GM12878 (cell line): Measurements from ENCODE around the gene FAM81B. TPM values are rescaled to one million over a fixed set of nuclear protein-coding genes. Genes with fewer than 3 reads are reported as not detected.

Source experiments
- ATAC-seq: fragments of 200-7000 bp; cut with Tn5 transposase; 3 replicates; pipeline ENCODE4 v1.9.1; 2020; ENCODE audit warnings: mild to moderate bottlenecking, moderate library complexity
- BruUV-seq: library from RNA; stranded (reverse); fragments of 400-500 nt; replicated peaks from 2 replicates; lab custom pipeline; 2021; lab: Mats Ljungman, UMichigan
- CTCF ChIA-PET: fragments of 300-600 bp; sonication (Branson Sonifier 250); formaldehyde crosslinking; extraction: SDS; loops from one replicate; lab custom pipeline; 2021; ENCODE audit warnings: inconsistent platforms; lab: Yijun Ruan, JAX
- POLR2A ChIA-PET: fragments of 350-600 bp; formaldehyde crosslinking; extraction: SDS; loops from one replicate; lab custom pipeline; 2021; ENCODE audit warnings: inconsistent platforms; lab: Charles Lee
- RAD21 ChIA-PET: fragments of 300-600 bp; sonication (Branson Sonifier 250); formaldehyde crosslinking; loops from one replicate; lab custom pipeline; 2023; ENCODE audit warnings: antibody characterized with exemption; ENCODE audit not compliant: unreplicated experiment; lab: Charles Lee
- SMC1A ChIA-PET: fragments of 300-600 bp; sonication (Branson Sonifier 250); formaldehyde crosslinking; loops from one replicate; lab custom pipeline; 2023; ENCODE audit not compliant: unreplicated experiment, uncharacterized antibody; lab: Charles Lee
- DNase-seq: peaks from one replicate; pipeline ENCODE4 v3.0.0-alpha.2; 2011; ENCODE audit warnings: low read depth, low spot score
- FAIRE-seq: peaks from 3 replicates; lab custom pipeline; 2011; peaks lifted over from hg19 to GRCh38; lab: Jason Lieb, UNC
- H2AFZ ChIP-seq: 2 replicates; pipeline ENCODE4 v1.6.0; 2011; ENCODE audit warnings: low read depth, low read length, control low read depth; ENCODE audit not compliant: control insufficient read depth
- H3K27ac ChIP-seq: 2 replicates; pipeline ENCODE4 v1.5.1; 2011; ENCODE audit warnings: control low read depth; ENCODE audit not compliant: control insufficient read depth, insufficient read depth
- H3K27me3 ChIP-seq, 2 experiments: replicated peaks in 1 of 2; 2 replicates each; pipeline versions ENCODE4 v1.6.0 to v1.6.1; 2011; ENCODE audit warnings: low read length in 1 of 2; ENCODE audit not compliant: control insufficient read depth in 2 of 2, insufficient read depth in 2 of 2
- H3K36me3 ChIP-seq, 2 experiments: 2 replicates each; pipeline ENCODE4 v1.5.1; 2011; ENCODE audit warnings: low read length in 1 of 2; ENCODE audit not compliant: control insufficient read depth in 2 of 2, insufficient read depth in 2 of 2
- H3K4me1 ChIP-seq: 2 replicates; pipeline ENCODE4 v1.6.1; 2011; ENCODE audit warnings: mild to moderate bottlenecking, low read length, moderate library complexity, mixed read lengths; ENCODE audit not compliant: control insufficient read depth, insufficient read depth
- H3K4me2 ChIP-seq: 2 replicates; pipeline ENCODE4 v1.6.0; 2011; ENCODE audit warnings: control low read depth; ENCODE audit not compliant: control insufficient read depth, insufficient read depth
- H3K4me3 ChIP-seq: fragments of 200-600 bp; sonication (generic); 2 replicates; pipeline ENCODE4 v1.5.1; 2016
- H3K79me2 ChIP-seq: 2 replicates; pipeline ENCODE4 v1.6.0; 2011; ENCODE audit warnings: low read length; ENCODE audit not compliant: control insufficient read depth, insufficient read depth
- H3K9ac ChIP-seq: 2 replicates; pipeline ENCODE4 v1.8.0; 2011; ENCODE audit warnings: low read length, control low read depth, mixed read lengths; ENCODE audit not compliant: control insufficient read depth, insufficient read depth
- H3K9me3 ChIP-seq: replicated peaks from 3 replicates; pipeline ENCODE4 v1.5.1; 2011; ENCODE audit warnings: mild to moderate bottlenecking, low read length; ENCODE audit not compliant: control insufficient read depth, insufficient read depth
- H4K20me1 ChIP-seq: 2 replicates; pipeline ENCODE4 v1.6.0; 2011; ENCODE audit not compliant: control insufficient read depth, insufficient read depth
- IKZF1 ChIP-seq: fragments of 450-650 bp; conservative IDR thresholded peaks from 2 replicates; pipeline ENCODE4 v1.6.1; 2017; ENCODE audit warnings: antibody characterized with exemption, mild to moderate bottlenecking
- MTA2 ChIP-seq: fragments of 450-650 bp; IDR thresholded peaks from 2 replicates; pipeline ENCODE4 v1.6.1; 2016; ENCODE audit warnings: low read depth, mild to moderate bottlenecking, moderate library complexity
- PAX5 ChIP-seq: IDR thresholded peaks from 2 replicates; pipeline ENCODE4 v1.6.1; 2011; ENCODE audit warnings: low read depth, low read length, borderline replicate concordance
- ZNF217 ChIP-seq: fragments of 450-650 bp; IDR thresholded peaks from 2 replicates; pipeline ENCODE4 v1.6.1; 2017; ENCODE audit warnings: antibody characterized with exemption, mild to moderate bottlenecking
- ZNF622 ChIP-seq: fragments of 450-650 bp; IDR thresholded peaks from 2 replicates; pipeline ENCODE4 v1.6.1; 2017; ENCODE audit warnings: mild to moderate bottlenecking, inconsistent platforms
- WGBS: methylation state at CpG from one replicate; pipeline ENCODE4 v1.1.6; 2016; ENCODE audit warnings: low lambda C conversion rate; ENCODE audit not compliant: insufficient replicate concordance, insufficient coverage; ENCODE audit errors: missing lambda C conversion rate; 5-methylcytosine and 5-hydroxymethylcytosine counted together
- in situ Hi-C: fragments of 300-500 bp; cut with MboI; formaldehyde crosslinking; loops from 9 replicates; pipeline ENCODE4 v1.14.3; 2018; ENCODE audit warnings: mixed read lengths
- intact Hi-C: fragments of 100-400 bp; cut with micrococcal nuclease; formaldehyde crosslinking; loops from one replicate; pipeline ENCODE4 v1.14.2; 2022; ENCODE audit not compliant: unreplicated experiment
- polyA plus RNA-seq, 11 experiments: library from polyadenylated mRNA; depleted of rRNA in 4 of 11; unstranded in 6 of 11; stranded (reverse) in 5 of 11; fragments of >200 nt; fragmentation: Nextera tagmentation in 4 of 11; fragmentation: Illumina TruSeq in 1 of 11; extraction: Ambion mirVana in 4 of 11; extraction: Trizol in 1 of 11; gene quantifications; 1 replicate in 1 of 11; 2 replicates in 10 of 11; pipeline versions ENCODE4 v1.2.1 to v1.2.3, GENCODE V29; 2011 to 2016; ENCODE audit warnings: inconsistent platforms in 2 of 11, missing spikeins in 2 of 11, low read depth in 1 of 11
- total RNA-seq, 4 experiments: library from RNA; depleted of rRNA in 3 of 4; stranded (reverse); fragments of >200 nt in 3 of 4; fragmentation: Illumina TruSeq in 1 of 4; extraction: Trizol in 1 of 4; gene quantifications; 2 replicates each; pipeline versions ENCODE4 v1.2.1 to v1.2.3, GENCODE V29; 2013 to 2021
- TF ChIP-seq, protein P1 (sequence below): fragments of 450-650 bp; formaldehyde crosslinking; IDR thresholded peaks from 2 replicates; pipeline ENCODE4 v1.5.0; 2022; ENCODE audit warnings: mild to moderate bottlenecking, missing genetic modification characterization

Gene FAM81B
- total and polyA plus RNA-seq, 10 of the 15 experiments (the other 5 are each of a cell fraction or from before 2014, with no cell fraction given), result not detected

DNA sequence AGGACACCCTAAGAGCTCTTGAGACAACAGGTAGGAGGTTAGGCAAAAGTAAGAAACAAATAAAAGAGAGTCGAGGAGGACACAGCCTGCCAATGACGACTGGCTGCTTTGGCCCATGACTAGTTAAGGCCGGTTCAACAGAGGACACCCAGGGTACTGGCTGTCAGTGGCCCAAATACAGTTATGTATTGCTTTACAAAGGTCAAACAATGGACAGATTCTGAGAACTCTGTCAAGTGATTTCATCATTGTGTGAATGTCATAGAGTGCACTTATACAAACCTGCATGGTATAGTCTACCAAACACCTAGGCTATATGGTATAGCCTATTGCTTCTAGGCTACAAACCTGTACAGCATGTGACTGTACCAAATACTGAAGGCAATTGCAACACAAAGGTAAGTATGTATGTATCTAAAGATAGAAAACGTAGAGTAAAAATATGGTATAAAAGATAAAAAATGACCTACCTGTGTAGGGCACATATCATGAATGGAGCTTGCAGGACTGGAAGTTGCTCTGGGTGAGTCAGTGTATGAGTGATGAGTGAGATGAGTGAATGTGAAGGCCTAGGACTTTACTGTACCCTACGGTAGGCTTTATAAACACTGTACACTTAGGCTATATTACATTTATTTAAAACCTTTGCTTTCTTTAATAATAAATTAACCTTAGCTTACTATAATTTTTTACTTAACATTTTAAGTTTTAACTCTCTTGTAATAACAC, 6.5 kb upstream of the FAM81B start:
- Histone ChIP-seq H3K4me3 (no peak overlapping the region), H4K20me1 (no peaks in the 10 kb centered on the region), H3K36me3 (no peaks in the 10 kb centered on the region), H3K9me3 (no peaks in the 10 kb centered on the region), H3K9ac (no peak overlapping the region), H3K79me2 (no peaks in the 10 kb centered on the region), H2AFZ (no peak overlapping the region), H3K4me2 (no peak overlapping the region), H3K4me1 (no peaks in the 10 kb centered on the region), H3K27me3 (no peaks in the 10 kb centered on the region), H3K27ac (no peak overlapping the region)
- FAIRE-seq (no peak), DNase-seq (no peak), ATAC-seq (no peak)
- 30% methylated on average over 5 of the region's 5 CpGs for WGBS
- SMC1A ChIA-PET, result interaction anchor here (1.0 to 1.2 kb wide), 2 partner anchors 14 to 25 kb away, joined by 3 read pairs; no protein-coding TSS in a partner anchor
- RAD21 ChIA-PET, result no interaction called here
- POLR2A ChIA-PET, result no interaction called here
- BruUV-seq, result no TSS peak
- TF ChIP-seq ZNF622, result no peak
- no peak for TF ChIP-seq ZNF217
- no peak for TF ChIP-seq PAX5
- no peak for TF ChIP-seq IKZF1
- TF ChIP-seq, protein P1, sequence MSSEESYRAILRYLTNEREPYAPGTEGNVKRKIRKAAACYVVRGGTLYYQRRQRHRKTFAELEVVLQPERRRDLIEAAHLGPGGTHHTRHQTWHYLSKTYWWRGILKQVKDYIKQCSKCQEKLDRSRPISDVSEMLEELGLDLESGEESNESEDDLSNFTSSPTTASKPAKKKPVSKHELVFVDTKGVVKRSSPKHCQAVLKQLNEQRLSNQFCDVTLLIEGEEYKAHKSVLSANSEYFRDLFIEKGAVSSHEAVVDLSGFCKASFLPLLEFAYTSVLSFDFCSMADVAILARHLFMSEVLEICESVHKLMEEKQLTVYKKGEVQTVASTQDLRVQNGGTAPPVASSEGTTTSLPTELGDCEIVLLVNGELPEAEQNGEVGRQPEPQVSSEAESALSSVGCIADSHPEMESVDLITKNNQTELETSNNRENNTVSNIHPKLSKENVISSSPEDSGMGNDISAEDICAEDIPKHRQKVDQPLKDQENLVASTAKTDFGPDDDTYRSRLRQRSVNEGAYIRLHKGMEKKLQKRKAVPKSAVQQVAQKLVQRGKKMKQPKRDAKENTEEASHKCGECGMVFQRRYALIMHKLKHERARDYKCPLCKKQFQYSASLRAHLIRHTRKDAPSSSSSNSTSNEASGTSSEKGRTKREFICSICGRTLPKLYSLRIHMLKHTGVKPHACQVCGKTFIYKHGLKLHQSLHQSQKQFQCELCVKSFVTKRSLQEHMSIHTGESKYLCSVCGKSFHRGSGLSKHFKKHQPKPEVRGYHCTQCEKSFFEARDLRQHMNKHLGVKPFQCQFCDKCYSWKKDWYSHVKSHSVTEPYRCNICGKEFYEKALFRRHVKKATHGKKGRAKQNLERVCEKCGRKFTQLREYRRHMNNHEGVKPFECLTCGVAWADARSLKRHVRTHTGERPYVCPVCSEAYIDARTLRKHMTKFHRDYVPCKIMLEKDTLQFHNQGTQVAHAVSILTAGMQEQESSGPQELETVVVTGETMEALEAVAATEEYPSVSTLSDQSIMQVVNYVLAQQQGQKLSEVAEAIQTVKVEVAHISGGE (CRISPR knock-in tag), result no peak
- TF ChIP-seq MTA2, result no peak
- CTCF ChIA-PET, result interaction anchor here (1.5 kb wide), 1 partner anchor 13 kb away, joined by 3 read pairs; no protein-coding TSS in a partner anchor
- intact Hi-C loops, result no loop called here
- in situ Hi-C loops, result no loop called here
